GM23338 (cell line): ENCODE results near the gene DOLPP1.

Source experiments
- CTCF ChIP-seq, 2 experiments: fragments of 200-600 bp in 1 of 2; sonication (generic) in 1 of 2; conservative IDR thresholded peaks; 2 replicates each; pipeline versions ENCODE4 v1.5.1 to v1.6.1; 2016 to 2017; ENCODE audit warnings: antibody characterized with exemption in 2 of 2, low read depth in 2 of 2, mild to moderate bottlenecking in 2 of 2, moderate library complexity in 1 of 2
- EZH2 ChIP-seq: fragments of 200-600 bp; sonication (generic); IDR thresholded peaks from one replicate; pipeline ENCODE4 v1.8.0; 2017; ENCODE audit warnings: antibody characterized with exemption, mild to moderate bottlenecking, low read depth; ENCODE audit not compliant: unreplicated experiment
- EZH2phosphoT487 ChIP-seq: fragments of 200-600 bp; sonication (generic); IDR thresholded peaks from one replicate; pipeline ENCODE4 v1.8.1; 2018; ENCODE audit warnings: antibody characterized with exemption; ENCODE audit not compliant: unreplicated experiment
- POLR2AphosphoS5 ChIP-seq: IDR thresholded peaks from 2 replicates; pipeline ENCODE4 v1.6.1; 2016; ENCODE audit warnings: antibody characterized with exemption, low read depth
- STAT1 ChIP-seq: IDR thresholded peaks from one replicate; pipeline ENCODE4 v1.6.1; 2016; ENCODE audit warnings: antibody characterized with exemption; ENCODE audit not compliant: unreplicated experiment

- no peak for TF ChIP-seq CTCF (conservative IDR thresholded peaks at IDR 0.05; ENCODE audit: low read depth in 2 of 2)
- no peak for TF ChIP-seq EZH2
- no peak for TF ChIP-seq POLR2AphosphoS5
- TF ChIP-seq STAT1: no peak
- TF ChIP-seq EZH2phosphoT487: no peak
Measured at GRCh38 chr9:129068990-129069861, 11.7 kb upstream of the DOLPP1 start.
